Peyer's patch (tissue), 4 donors: ENCODE results near the gene ADAMTS2. TPM values are rescaled to one million over a fixed set of nuclear protein-coding genes. Genes with fewer than 3 reads are reported as not detected.

ENCODE experiments used
- DNase-seq, 3 donors: peaks; one replicate each; pipeline ENCODE4 v3.0.0-alpha.2; 2017 to 2019
- H3K27ac ChIP-seq, 4 donors: fragments of 200-600 bp; sonication (generic); one replicate each; pipeline ENCODE4 v1.5.1; 2016 to 2019
- H3K27me3 ChIP-seq, 2 donors: fragments of 200-600 bp; sonication (generic); one replicate each; pipeline ENCODE4 v1.5.1; 2019
- H3K36me3 ChIP-seq, 3 donors: fragments of 200-600 bp; sonication (generic); one replicate each; pipeline ENCODE4 v1.5.1; 2016 to 2019
- H3K4me1 ChIP-seq, 4 donors: fragments of 200-600 bp; sonication (generic); one replicate each; pipeline ENCODE4 v1.5.1; 2016 to 2019
- H3K4me3 ChIP-seq, 4 donors: fragments of 200-600 bp; sonication (generic); 1 replicate in 3 of 4; 2 replicates in 1 of 4; pipeline ENCODE4 v1.5.1; 2016 to 2019; ENCODE audit warnings: mild to moderate bottlenecking in 1 of 4
- H3K9me3 ChIP-seq, 4 donors: fragments of 200-600 bp; sonication (generic); one replicate each; pipeline ENCODE4 v1.5.1; 2016 to 2019; ENCODE audit warnings: mild to moderate bottlenecking in 1 of 4
- POLR2A ChIP-seq, 2 donors: fragments of 450-650 bp; IDR thresholded peaks; one replicate each; pipeline ENCODE4 v1.5.1; 2017; ENCODE audit warnings: antibody characterized with exemption in 2 of 2, mild to moderate bottlenecking in 2 of 2, moderate library complexity in 2 of 2
- total RNA-seq, 4 donors: library from RNA; depleted of rRNA; stranded (reverse); fragments of >200 nt; gene quantifications; one replicate each; pipeline ENCODE4 v1.1.0, GENCODE V29; 2016
- TF ChIP-seq, protein P1 (sequence below), 6 experiments: fragments of 450-650 bp in 4 of 6; fragments of 200-600 bp in 2 of 6; sonication (generic) in 1 of 6; IDR thresholded peaks; one replicate each; pipeline ENCODE4 v1.5.1; 2017 to 2019; ENCODE audit warnings: antibody characterized with exemption in 6 of 6, mild to moderate bottlenecking in 3 of 6, moderate library complexity in 1 of 6

The ADAMTS2 gene
- total RNA-seq, 4 donors from 2014 or later = 5.3 to 90.0 (median 9.5) TPM

DNA sequence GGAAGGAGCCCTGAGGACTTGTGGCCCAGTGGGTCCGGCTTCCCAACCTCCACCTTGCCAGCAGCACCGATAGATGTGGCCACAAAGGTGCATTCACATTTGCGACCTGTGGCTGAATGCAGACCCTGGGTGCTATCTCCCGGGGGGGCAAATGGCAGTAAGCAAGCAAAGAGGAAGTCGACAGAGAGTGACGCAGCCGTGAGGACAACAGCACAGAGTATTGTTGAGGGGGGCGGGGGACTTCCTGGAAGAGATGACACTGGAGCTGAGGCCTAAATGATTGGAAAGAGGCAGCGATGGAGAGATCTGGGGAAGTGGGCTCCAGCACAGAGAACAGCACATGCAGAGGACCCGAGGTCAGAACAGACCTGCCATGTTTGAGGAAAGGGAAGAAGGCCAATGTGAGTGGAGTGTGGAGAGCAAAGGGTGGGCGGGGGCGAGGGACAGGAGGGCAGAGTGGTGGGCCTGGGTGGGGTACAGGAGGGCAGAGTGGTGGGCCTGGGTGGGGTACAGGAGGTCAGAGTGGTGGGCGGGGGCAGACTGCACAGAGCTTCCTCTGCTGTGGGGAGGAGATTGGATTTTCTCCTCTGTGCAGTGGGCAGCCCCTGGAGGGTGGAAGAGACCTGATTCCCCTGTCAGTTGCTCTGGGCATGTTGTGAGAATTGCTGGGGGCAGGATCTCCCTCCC, 42.6 kb downstream of the ADAMTS2 start:
- Histone ChIP-seq H3K9me3 (peaks cover 0 to 5% (median 0%) of the 10 kb centered on the region in 4 donors), H3K36me3 (no peaks in the 10 kb centered on the region), H3K27ac (no peak overlapping the region), H3K4me3 (no peak overlapping the region), H3K4me1 (no peaks in the 10 kb centered on the region), H3K27me3 (no peaks in the 10 kb centered on the region)
- peak in 1 of 3 donors; percentile 26 for DNase-seq
- TF ChIP-seq POLR2A (IDR thresholded peaks at IDR 0.05) = no peak
- TF ChIP-seq, protein P1, sequence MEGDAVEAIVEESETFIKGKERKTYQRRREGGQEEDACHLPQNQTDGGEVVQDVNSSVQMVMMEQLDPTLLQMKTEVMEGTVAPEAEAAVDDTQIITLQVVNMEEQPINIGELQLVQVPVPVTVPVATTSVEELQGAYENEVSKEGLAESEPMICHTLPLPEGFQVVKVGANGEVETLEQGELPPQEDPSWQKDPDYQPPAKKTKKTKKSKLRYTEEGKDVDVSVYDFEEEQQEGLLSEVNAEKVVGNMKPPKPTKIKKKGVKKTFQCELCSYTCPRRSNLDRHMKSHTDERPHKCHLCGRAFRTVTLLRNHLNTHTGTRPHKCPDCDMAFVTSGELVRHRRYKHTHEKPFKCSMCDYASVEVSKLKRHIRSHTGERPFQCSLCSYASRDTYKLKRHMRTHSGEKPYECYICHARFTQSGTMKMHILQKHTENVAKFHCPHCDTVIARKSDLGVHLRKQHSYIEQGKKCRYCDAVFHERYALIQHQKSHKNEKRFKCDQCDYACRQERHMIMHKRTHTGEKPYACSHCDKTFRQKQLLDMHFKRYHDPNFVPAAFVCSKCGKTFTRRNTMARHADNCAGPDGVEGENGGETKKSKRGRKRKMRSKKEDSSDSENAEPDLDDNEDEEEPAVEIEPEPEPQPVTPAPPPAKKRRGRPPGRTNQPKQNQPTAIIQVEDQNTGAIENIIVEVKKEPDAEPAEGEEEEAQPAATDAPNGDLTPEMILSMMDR (IDR thresholded peaks at IDR 0.05) = no peak

DNA sequence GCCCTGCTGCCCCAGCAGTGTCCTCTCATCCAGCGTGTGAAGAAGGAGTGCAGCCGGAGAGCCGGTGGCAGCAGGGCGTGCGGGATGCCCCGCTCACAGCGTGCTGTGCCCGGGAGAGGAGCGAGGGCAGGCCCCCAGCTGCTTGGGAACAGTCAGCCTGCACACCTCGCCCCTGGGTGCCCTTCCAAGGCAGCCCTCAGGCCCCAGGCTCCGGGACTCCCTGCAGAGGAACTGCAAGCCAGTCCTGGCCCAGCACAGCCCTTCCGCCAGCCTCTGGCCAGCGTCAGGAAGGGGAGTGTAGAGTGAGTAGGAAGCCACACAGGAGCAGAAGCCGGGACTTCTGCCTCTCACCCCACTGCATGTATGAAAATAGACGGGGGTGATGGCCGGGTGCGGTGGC, 43.5 kb downstream of the ADAMTS2 start:
- no peak overlapping the region for H3K4me3 ChIP-seq
- H3K27ac ChIP-seq = no peak overlapping the region
- peak in 1 of 3 donors; percentile 40 for DNase-seq
- H3K27me3 ChIP-seq = no peaks in the 10 kb centered on the region
- H3K4me1 ChIP-seq = no peaks in the 10 kb centered on the region
- no peaks in the 10 kb centered on the region for H3K36me3 ChIP-seq
- TF ChIP-seq, protein P1 (IDR thresholded peaks at IDR 0.05) = no peak
- TF ChIP-seq POLR2A (IDR thresholded peaks at IDR 0.05) = no peak
- H3K9me3 ChIP-seq = peaks cover 0 to 5% (median 0%) of the 10 kb centered on the region in 4 donors

DNA sequence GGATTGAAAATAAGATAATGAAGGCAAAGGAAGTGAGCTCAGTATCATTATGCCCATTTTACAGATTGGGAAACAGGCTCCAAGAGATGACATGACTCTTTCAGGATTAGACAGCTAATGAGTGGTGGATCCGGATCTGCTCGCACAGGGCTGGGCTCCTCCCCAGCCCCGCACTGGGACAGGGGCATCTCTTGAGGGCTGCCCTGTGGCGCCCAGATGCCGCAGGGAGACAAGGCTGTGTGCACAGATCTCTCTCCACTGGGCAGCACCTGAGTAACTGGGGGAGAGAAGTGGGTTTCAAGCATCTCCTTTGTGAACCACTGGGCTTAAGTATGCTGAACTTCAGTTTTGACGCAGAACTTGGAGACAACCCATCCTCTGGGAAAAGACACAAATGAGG, 43.9 kb downstream of the ADAMTS2 start:
- DNase-seq = peak in 1 of 3 donors; percentile 3
- H3K27ac ChIP-seq = no peak overlapping the region
- H3K36me3 ChIP-seq = no peaks in the 10 kb centered on the region
- peaks cover 0 to 5% (median 0%) of the 10 kb centered on the region in 4 donors for H3K9me3 ChIP-seq
- H3K4me3 ChIP-seq = no peak overlapping the region
- no peak for TF ChIP-seq POLR2A (IDR thresholded peaks at IDR 0.05)
- TF ChIP-seq, protein P1 (IDR thresholded peaks at IDR 0.05) = no peak
- no peaks in the 10 kb centered on the region for H3K27me3 ChIP-seq
- no peaks in the 10 kb centered on the region for H3K4me1 ChIP-seq

DNA sequence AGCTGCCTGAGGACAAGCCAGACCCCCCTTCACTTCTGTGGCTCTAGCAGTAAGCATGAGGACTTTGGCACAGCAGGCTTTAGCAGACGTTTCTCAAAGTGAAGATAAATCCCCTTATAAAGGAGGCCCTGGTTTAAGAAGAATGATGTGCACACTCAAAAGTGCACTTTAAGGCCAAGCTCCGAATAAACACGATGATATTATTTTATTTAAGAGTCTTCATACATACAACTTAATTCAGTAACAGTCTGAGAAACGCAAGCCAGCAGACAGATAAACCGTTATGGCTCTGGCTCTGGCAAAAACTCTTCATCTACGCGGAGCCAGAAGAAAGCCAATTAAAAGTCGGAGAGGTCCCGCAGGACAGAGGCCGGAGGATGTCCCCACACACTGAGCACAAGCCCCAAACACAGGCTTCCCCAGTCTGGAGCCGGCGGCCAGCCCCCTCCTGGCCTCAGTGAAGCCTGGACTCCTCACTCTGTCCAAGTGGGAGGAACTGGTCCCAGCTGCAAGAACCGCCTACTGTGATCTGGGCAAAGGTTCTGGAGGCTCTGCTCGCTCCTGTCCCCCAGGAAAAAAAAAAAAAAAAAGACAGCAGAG, 44.6 kb downstream of the ADAMTS2 start:
- Histone ChIP-seq H3K27ac (no peak overlapping the region), H3K4me3 (no peak overlapping the region), H3K27me3 (no peaks in the 10 kb centered on the region), H3K4me1 (no peaks in the 10 kb centered on the region), H3K36me3 (no peaks in the 10 kb centered on the region), H3K9me3 (peaks cover 0 to 5% (median 0%) of the 10 kb centered on the region in 4 donors)
- TF ChIP-seq POLR2A (IDR thresholded peaks at IDR 0.05) = no peak
- TF ChIP-seq, protein P1 (IDR thresholded peaks at IDR 0.05) = no peak
- DNase-seq = peak in 1 of 3 donors; percentile 22

DNA sequence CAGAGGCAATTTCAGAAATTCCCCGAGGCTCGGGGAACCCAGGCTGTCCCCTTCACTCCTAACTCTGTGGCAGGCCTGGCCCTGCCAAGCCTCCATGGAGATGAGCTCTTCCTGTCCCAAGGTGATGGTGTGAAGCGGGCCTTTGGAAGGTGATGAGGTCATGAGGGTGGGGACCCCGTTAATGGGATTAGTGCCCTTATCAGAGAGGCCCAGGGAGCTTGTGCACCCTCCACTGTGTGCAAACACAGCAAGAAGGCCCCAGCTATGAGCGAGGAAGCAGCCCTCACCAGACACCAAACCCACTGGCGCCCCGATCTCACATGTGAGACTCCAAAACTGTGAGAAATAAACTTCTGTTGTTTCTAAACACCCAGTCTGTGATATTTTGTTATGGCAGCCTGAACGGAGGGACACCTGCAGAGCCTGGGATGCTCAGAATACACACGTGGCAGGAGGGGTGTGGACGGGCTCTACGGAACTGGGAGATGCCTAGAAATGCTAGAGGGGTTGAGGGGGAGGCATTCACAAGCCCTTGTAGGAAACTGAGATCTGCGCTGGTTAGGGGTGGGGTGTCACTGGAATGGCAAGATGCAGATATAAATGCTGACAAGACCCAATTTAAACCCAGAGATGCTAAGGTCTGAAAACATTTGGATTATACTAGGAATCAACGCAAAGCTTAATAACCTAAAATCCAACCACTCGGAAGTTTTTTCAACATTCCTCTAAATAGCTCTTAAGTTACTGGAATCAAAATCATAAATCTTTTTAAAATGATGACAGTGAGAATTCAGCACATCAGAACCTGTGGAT, 46.9 kb downstream of the ADAMTS2 start:
- Histone ChIP-seq H3K36me3 (no peaks in the 10 kb centered on the region), H3K27me3 (no peaks in the 10 kb centered on the region), H3K4me1 (no peaks in the 10 kb centered on the region), H3K9me3 (peaks cover 0 to 5% (median 0%) of the 10 kb centered on the region in 4 donors), H3K27ac (no peak overlapping the region), H3K4me3 (no peak overlapping the region)
- TF ChIP-seq, protein P1 (IDR thresholded peaks at IDR 0.05) = no peak
- no peak for TF ChIP-seq POLR2A (IDR thresholded peaks at IDR 0.05)
- DNase-seq = peak in 1 of 3 donors; percentile 19
